Ishikawa (cell line): ENCODE results near the gene OBSCN.

Experiments used
- CEBPB ChIP-seq: IDR thresholded peaks from 2 replicates; pipeline ENCODE4 v1.6.1; 2012
- CREB1 ChIP-seq: IDR thresholded peaks from 2 replicates; pipeline ENCODE4 v1.6.1; 2012; ENCODE audit warnings: low read depth
- EGR1 ChIP-seq: IDR thresholded peaks from 2 replicates; pipeline ENCODE4 v1.6.1; 2012
- EP300 ChIP-seq: IDR thresholded peaks from 2 replicates; pipeline ENCODE4 v1.6.1; 2012; ENCODE audit warnings: borderline replicate concordance
- FOXM1 ChIP-seq: IDR thresholded peaks from 2 replicates; pipeline ENCODE4 v1.6.1; 2012; ENCODE audit warnings: low read depth, borderline replicate concordance
- MAX ChIP-seq: IDR thresholded peaks from 2 replicates; pipeline ENCODE4 v1.6.1; 2012
- NFIC ChIP-seq: IDR thresholded peaks from 2 replicates; pipeline ENCODE4 v1.6.1; 2012
- RAD21 ChIP-seq: IDR thresholded peaks from 2 replicates; pipeline ENCODE4 v1.6.1; 2012; ENCODE audit warnings: low read depth
- TAF1 ChIP-seq: IDR thresholded peaks from 2 replicates; pipeline ENCODE4 v1.6.1; 2012; ENCODE audit warnings: low read depth, mild to moderate bottlenecking
- TCF12 ChIP-seq: IDR thresholded peaks from 2 replicates; pipeline ENCODE4 v1.6.1; 2012; ENCODE audit warnings: low read depth
- TEAD4 ChIP-seq: IDR thresholded peaks from 2 replicates; pipeline ENCODE4 v1.6.1; 2012
- YY1 ChIP-seq: IDR thresholded peaks from 2 replicates; pipeline ENCODE4 v1.6.1; 2012; ENCODE audit warnings: low read depth
- ZBTB7A ChIP-seq: IDR thresholded peaks from 2 replicates; pipeline ENCODE4 v1.6.1; 2012; ENCODE audit warnings: low read depth
- TF ChIP-seq, protein P1 (sequence below): IDR thresholded peaks from 2 replicates; pipeline ENCODE4 v1.6.1; 2012; ENCODE audit warnings: low read depth, mild to moderate bottlenecking
- TF ChIP-seq, protein P2 (sequence below): IDR thresholded peaks from 2 replicates; pipeline ENCODE4 v1.6.1; 2012

OBSCN gene

DNA sequence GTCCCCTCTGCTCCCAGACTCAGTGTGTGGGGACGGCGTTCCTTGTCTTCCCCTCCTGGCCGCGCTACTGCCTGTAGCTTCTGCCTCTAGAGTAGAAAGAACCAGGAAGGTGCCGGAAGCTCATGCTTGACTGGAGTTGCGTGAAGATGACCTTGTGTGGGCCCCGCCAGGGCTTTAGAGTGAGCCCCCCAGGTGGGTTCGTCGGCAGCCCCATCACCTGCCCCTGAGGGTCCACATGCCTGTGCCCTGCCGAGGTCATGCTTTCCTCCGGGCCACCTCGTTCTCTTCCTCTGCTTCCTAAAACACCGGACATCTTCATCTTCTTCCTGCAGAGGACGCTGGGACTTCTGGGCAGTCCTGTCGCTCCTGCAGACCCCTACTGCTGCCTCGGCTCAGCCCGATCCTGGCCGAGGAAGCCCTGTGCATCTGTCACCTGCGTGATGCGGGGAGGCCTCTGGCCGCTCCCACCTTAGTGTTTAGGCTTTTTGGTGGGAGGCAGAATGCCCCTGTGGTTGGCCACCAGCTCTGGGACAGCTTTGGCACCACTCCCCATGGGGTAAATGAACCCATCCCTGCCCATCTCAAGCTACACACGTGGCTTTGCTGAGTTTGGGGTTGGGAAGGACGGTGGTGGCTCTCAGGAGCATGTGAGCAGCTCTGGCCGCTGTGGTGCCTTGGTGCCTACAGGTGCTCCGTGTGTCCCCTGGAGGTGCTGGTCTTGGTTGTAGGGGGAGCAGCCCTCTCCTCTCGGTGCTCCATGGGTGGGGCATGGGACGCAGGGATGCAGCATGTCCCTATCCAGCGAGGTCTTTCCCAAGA is 12.3 kb downstream of the OBSCN start:
- TF ChIP-seq TCF12 = no peak
- TF ChIP-seq ZBTB7A = no peak
- TF ChIP-seq, protein P1, sequence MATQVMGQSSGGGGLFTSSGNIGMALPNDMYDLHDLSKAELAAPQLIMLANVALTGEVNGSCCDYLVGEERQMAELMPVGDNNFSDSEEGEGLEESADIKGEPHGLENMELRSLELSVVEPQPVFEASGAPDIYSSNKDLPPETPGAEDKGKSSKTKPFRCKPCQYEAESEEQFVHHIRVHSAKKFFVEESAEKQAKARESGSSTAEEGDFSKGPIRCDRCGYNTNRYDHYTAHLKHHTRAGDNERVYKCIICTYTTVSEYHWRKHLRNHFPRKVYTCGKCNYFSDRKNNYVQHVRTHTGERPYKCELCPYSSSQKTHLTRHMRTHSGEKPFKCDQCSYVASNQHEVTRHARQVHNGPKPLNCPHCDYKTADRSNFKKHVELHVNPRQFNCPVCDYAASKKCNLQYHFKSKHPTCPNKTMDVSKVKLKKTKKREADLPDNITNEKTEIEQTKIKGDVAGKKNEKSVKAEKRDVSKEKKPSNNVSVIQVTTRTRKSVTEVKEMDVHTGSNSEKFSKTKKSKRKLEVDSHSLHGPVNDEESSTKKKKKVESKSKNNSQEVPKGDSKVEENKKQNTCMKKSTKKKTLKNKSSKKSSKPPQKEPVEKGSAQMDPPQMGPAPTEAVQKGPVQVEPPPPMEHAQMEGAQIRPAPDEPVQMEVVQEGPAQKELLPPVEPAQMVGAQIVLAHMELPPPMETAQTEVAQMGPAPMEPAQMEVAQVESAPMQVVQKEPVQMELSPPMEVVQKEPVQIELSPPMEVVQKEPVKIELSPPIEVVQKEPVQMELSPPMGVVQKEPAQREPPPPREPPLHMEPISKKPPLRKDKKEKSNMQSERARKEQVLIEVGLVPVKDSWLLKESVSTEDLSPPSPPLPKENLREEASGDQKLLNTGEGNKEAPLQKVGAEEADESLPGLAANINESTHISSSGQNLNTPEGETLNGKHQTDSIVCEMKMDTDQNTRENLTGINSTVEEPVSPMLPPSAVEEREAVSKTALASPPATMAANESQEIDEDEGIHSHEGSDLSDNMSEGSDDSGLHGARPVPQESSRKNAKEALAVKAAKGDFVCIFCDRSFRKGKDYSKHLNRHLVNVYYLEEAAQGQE = no peak
- TF ChIP-seq YY1 = no peak
- no peak for TF ChIP-seq CREB1
- TF ChIP-seq MAX = no peak
- no peak for TF ChIP-seq EP300
- no peak for TF ChIP-seq FOXM1

DNA sequence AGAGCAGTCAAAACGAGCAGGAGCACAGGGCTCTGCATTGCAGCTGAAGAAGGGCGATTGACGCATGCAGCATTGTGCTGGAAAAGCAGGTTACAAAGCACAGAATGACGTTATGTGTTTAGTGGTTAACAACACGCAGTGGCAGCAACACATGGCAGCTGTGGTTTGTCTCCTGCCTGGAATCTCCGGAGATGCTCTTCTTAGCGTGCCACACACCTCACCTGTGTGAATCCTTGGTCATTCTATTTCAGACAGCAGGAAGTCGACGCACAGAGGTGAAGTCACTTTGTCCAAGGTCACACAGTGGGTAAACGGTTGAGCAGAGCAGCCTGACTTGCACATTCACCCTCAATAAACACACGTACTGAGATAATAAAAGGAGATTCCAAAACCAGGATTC is 14.7 kb downstream of the OBSCN start:
- TF ChIP-seq ZBTB7A = no peak
- no peak for TF ChIP-seq MAX
- no peak for TF ChIP-seq EP300
- no peak for TF ChIP-seq EGR1
- TF ChIP-seq, protein P1 = no peak
- no peak for TF ChIP-seq TCF12
- TF ChIP-seq RAD21 = no peak
- no peak for TF ChIP-seq NFIC
- no peak for TF ChIP-seq CREB1
- TF ChIP-seq FOXM1 = no peak
- no peak for TF ChIP-seq YY1
- TF ChIP-seq, protein P2, sequence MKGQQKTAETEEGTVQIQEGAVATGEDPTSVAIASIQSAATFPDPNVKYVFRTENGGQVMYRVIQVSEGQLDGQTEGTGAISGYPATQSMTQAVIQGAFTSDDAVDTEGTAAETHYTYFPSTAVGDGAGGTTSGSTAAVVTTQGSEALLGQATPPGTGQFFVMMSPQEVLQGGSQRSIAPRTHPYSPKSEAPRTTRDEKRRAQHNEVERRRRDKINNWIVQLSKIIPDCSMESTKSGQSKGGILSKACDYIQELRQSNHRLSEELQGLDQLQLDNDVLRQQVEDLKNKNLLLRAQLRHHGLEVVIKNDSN = no peak
- no peak for TF ChIP-seq TAF1
- no peak for TF ChIP-seq CEBPB
- TF ChIP-seq TEAD4 = no peak

DNA sequence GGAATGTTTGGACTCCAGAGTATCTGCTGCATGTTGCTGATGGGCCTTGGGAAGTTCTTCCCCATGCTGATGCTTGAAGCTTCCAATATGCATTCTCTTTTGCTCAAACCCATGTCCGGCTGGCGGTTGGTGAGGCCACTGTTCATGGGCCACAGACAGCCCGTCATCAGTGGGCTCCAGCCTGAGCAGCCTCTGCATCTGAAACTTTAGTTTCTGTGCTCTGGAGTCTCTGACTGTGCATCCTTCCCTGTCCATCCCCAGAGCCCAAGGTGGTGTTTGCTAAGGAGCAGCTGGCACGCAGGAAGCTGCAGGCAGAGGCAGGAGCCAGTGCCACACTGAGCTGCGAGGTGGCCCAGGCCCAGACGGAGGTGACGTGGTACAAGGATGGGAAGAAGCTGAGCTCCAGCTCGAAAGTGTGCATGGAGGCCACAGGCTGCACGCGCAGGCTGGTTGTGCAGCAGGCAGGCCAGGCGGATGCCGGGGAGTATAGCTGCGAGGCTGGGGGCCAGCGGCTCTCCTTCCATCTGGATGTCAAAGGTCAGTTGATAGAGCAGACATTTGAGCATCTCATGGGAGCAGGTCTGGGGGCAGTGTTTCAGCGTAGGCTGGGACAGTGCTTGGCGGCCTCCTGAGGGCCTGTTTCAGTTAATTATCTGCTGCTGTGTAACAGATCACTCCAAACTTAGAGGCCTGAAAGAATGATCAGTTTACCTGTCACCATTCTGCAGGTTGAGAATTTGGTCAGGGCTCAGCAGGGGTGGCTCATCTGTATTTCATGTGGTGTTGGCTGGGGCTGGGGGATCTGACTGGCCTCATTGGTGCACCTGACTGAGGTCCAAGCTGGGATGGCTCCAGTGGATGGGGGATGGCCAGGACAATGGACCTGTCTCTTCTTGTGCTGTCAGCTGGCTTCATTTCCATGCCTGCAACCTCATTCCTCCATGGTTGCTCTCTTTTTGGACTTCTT is 16.6 kb downstream of the OBSCN start:
- TF ChIP-seq ZBTB7A = no peak
- TF ChIP-seq YY1 = no peak
- TF ChIP-seq RAD21 = no peak
- TF ChIP-seq, protein P2 = no peak

DNA sequence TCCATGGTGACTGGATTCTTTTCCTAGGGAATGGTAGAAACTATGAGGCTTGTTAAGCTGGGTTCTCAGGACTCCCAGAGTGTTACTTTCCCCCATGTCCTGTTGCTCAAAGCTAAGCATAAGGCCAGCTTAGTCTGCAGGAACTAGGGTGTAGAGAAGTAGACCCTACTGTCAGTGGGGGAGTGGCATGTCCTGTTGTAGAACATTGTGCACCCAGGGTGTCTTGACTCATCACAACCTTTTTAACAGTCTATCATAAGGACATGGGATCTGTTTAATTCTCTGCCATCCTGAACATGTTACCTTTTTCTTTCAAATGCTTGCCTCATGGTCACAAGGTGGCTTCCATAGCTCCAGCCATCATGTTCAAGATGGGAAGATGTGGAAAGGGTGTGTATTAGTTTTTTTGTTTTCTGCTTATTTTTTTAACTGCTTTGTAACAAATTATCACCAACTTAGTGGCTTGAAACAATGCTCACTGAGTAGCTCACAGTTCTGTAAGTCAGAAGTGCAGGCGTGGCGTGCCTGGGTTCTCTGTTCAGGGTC is 17.4 kb downstream of the OBSCN start:
- TF ChIP-seq TAF1 = no peak
- TF ChIP-seq, protein P1 = no peak
- no peak for TF ChIP-seq MAX
- TF ChIP-seq CREB1 = no peak
- no peak for TF ChIP-seq NFIC
- no peak for TF ChIP-seq ZBTB7A
- no peak for TF ChIP-seq TEAD4
- no peak for TF ChIP-seq FOXM1
